NCI-H1694 (cell line): Measurements from ENCODE around the gene TMEM63A.
"Not testable (repeated sequence)": the region's sequence is repeated elsewhere in the genome, so short reads cannot be mapped to it uniquely, and the experiment has no call there.

ENCODE experiments used
- DNase-seq: peaks from one replicate; lab custom pipeline; 2025; lab: John Stamatoyannopoulos, UW

TMEM63A gene

DNA sequence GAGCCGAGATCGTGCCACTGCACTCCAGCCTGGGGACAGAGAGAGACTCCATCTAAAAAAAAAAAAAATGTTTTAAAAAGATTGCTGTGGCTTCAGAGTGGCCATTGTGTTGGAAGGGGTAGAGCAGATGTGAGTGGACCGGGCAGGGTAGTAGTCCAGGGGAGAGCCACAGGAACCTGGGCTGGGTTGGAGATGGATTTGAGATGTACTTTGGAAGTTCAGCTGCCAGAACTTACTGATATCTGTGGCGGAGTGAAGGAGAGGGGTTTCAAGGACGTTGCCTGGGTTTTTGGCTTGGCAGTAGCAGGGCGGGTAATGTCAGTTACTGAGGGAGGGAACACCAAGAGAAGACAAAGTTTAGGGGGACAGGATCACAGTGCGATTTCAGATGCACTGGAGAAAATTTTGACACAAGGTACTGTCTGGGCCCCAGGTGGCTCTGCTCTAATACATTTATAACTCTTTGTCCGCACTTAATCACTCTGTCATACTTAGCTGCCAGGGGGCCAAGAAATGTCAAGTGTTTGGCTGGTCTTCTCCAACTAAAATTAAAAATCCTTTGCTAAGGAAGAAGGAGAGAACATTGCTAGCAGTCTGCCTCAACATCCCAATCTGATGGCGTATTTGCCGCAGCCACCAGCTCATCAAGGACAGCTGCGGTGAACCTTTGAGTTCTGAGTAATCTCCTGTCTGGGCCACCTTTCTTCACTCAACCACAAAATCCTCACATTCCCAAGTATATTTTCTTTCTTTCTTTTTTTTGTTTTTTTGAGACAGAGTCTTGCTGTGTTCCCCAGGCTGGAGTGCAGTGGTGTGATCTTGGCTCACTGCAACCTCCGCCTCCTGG is 62.6 kb downstream of the TMEM63A start:
- DNase-seq = no peak

DNA sequence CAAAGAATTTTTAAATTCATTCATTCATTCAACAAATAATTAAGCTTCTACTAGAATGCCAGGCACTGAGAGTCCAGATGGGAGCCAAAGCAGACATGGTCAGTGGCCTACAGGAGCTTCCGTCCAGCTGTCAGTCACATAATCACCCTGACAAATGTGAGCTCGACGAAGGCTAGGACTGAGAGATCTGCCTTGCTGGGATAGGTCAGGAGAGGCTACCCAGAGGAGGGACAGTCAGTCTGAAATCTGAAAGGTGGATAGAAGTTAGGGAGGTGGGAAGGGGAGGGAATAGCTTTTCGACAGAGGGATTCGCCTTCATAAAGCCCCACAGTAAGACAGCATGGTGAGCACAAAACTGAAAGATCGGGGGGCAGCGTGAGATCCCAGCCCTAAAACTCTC is 64.0 kb downstream of the TMEM63A start:
- DNase-seq = no peak

DNA sequence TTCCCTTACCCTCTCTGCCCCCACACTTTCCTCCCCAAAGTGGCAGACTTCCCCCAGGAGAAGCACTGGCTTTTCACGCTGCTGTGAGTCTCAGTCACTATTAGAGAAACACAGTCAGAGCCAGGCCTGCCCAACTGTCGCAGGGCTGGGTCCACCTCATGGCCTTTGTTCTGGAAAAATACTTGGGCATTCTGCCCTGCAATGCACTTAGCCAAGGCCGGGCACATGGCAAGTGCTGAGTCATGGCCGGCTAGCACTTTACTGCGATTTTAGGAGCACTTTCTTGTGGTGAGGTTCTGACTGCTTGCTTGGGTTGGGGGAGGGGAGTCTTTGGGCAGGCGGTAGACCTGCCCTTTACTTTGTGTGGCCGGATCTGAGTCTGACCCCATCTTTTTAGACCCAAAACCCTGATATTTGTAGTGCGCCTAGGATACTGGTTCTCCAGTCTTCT is 64.5 kb downstream of the TMEM63A start:
- no peak for DNase-seq

DNA sequence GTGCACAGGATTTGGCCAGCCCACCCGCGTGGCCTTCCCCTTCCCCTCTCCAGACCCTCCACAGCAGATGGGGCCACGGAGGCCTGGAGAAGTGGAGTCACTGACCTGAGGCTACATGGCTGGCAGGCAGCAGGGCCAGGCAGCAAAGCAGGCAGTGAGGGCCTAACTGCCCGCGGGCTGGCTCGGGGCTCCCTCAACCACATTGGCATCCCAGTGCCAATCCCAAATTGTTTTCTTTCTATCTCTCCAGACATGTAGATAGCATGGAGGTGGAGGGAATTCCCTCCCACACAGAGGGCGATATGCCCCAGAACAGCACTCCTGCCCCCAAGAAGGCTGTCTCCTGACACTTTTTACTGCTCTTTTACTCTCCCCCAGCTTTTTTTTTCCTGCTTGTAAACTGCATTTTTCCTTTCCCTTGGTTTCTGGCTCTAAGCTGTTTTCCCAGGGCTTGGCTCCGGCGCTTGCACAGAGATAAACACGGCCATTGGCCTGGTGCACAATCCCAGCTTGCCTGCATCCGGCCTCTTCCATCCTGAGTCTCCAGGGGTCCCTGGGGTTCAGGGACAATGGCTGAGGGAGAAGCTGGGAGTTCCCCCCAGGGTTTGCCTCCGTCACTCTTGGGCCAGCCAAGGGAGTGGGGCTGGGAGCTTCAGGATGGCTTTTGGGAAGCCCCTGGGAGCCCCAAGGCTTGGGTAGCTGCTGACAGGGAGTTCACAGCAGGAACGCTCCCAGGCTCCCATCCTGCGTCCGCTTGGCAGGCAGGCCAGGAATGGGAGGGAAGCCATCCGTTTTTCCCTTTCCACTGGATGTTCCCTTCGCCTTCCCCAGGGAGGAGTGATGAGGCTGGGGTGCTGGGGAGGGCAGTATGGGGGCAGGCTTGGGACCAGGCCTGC is 65.3 kb downstream of the TMEM63A start:
- no peak for DNase-seq

DNA sequence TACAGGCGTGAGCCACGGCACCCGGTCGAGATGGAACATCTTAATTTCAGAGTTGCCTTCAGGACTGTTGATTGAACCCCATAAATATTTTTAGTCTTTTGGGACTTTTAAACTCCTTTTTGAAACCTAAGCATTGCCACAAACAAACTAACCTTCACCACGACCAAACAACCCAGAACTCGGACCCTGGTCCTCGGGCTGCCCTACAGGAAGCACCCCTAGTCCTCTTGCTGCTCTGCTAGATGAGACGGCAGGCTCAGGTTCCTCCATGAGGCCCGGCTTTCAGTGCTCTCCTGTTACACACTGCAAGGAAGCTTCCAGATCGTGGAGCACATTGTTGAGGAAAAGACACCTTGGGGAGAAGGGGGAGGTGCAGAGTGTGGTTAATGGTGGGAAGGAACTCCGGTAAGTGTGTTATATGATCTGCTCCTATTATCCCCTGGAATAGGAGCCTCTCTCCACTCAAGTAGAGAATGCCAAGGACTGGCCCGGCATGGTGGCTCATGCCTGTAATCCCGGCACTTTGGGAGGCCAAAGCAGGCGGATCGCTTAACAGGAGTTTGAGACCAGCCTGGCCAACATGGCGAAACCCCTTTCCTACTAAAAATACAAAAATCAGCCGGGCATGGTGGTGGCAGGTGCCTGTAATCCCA is 66.5 kb downstream of the TMEM63A start:
- DNase-seq = no peak

DNA sequence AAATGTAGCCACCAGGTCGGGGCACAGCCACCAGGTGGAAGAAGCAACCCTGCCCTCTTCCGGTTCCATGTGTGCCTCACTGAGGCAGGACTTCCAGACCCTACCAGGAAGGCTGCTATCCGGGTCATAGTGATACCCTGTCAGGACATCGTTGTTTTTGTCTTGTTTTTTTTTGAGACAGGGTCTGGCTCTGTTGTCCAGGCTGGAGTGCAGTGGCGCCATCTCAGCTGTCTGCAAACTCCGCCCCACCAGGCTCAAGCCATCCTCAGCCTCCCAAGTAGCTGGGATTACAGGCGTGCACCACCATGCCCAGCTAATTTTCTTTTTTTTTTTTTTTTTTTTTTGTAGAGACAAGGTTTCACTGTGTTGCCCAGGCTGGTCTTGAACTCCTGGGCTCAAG is 67.1 kb downstream of the TMEM63A start:
- not testable (repeated sequence) for DNase-seq

DNA sequence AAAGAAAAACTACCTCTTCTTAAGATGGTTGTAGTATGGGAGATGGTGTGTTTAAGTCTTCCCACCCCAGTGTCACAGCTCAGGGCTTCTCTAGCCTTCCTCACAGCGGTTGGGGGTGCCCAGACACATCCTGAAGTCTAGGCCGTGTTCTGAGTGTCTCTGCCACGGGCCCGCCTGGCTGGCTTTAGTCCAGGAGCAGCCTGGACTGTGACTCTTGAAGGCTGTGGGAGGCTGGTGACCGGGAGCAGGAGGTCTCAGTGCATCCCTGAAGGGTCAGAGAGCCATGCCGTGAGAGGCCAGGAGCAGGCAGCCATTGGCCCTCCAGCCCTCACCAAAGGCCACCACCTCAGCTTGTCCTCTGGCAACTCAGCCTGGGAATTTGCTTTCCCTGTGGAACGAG is 67.8 kb downstream of the TMEM63A start:
- no peak for DNase-seq

DNA sequence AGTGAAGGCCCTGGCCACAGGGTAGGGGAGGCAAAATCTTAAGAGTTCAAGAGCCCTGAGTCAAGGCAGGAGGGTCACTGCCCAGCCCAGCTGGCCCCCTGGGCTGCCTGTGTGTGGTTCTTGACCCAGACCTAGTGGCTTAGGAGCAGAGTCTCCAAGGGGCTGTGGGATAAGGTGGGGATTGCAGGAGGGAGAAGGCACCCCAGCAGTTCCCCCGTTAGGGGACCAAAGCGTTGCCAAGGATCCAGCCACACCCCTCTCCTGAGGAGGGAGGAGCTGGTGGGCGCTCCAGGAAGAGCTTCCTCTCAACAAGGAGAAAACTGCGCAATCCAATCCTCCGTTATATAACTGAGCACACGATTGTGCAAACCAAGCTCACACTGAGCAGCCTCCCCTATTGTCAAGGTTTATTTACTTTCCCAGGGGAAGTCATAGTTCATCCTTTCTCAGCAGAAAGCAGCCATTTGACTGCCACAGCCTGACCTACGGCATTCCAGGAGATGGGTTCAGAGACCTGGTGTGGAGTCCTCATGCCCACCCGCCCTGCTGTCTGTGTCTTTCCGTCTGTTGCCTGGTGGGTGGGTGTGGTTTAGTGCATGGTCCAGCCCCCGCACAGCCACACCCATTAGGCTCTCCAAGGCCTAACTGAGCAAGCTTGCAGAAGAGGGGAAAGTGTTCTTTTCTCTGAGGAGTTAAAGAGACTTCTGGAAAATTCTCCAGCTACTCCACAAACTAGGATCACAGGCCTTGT is 68.8 kb downstream of the TMEM63A start:
- DNase-seq = no peak

DNA sequence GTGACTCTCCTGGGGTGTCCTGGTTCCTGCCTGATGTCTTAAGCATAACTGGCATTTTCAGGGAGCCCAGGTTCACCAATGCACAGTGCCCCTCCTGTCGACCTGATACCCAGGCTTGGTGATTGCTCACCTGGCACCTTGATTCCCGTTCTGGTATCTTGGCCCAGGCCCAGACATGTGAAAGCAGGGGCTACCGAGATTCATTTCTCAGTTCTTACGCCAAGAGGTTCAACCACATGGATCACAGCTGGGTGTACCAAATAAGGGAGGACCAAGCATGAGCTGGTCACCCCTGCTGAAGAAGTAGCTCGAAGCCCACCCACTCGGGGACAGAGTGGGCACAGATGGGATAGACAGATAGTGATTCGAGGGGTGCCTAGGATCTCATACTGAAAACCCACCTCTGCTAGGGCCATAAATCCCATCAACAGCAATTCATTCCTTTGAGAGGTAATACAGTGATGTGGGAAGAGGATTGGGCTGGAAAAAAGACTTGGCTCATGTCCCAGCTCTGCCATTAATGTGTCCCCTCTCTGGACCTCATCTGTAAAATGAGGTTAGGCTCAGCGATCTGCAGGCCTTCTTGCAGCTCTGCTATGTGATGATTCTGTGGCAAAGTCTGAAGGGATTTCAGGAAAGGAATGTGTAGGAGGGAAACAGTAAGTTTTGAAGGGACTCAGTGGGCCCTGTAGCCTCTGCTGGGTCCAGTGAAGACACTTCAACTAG is 69.5 kb downstream of the TMEM63A start:
- no peak for DNase-seq

DNA sequence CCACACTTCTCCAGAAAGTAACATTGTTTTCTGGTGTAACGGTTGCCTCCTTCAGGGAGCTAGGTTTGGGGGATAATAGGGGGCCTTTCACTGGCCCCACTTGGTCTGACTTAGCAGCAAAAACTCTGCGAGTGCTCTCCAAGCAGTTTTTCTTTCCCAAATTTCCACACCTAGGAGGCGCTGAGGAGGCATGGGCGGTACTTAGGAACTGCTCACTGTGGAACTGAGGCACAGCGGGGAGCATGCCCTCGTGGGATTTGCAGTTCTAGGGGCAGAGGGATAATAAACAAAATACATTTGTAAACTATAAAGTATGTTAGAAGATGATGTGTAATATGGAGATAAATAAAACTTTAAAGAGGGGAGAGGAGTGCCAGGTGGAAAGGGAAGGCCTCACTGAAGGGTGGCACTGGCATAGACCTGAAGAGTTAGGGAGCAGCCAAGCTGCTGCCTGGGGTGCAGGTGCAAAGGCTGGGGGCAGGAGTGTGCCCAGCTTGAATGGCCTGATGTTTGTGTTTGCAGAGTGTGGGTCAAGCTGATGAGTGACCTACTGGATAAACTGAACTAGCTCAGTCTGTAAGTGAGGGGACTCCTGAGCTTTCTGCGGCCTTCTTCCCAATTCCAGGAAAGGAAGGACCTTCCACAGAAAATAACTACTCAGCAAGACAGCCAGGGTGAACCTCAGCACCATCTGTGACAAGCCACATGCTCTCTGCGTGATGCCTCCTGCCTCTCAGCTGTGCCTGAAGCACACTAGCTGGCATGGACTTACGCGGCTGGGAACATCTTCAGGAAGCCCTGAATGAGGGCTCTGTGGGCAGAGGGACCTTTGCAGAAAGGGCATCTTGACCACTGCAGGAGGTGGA is 70.3 kb downstream of the TMEM63A start:
- DNase-seq = peak; percentile 60

DNA sequence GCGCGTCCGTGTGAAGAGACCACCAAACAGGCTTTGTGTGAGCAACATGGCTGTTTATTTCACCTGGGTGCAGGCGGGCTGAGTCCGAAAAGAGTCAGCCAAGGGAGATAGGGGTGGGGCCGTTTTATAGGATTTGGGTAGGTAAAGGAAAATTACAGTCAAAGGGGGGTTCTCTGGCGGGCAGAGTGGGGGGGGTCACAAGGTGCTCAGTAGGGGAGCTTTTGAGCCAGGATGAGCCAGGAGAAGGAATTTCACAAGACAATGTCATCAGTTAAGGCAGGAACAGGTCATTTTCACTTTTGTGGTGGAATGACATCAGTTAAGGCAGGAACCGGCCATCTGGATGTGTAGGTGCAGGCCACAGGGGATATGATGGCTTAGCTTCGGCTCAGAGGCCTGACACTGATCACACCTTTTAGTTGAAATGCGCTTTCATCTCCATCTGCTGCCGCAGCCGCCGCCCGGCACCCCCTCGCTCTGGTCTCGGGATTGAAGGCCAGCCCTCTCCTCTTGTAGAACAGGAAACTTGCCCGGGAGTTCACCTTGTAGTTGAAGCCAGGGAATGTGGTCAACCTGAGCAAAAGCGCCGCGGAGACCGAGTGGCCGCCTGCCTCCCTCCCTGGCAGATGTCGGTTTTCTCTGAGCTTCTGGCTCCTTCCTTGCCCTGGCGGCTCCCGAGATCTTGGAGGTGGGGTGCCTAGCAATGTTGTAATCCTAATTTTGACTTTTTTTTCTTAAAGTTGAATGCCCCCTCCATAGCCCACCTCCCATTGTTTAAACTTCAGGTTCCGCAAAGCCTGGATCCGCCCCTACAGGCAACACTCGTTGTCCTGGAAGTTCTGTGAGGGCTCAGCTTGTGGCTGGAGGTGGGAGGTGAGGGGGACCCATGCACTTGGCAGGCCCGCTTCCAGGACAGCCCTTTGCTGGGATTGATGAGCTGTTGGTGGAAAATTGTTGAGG is 71.3 kb downstream of the TMEM63A start:
- not testable (repeated sequence) for DNase-seq

DNA sequence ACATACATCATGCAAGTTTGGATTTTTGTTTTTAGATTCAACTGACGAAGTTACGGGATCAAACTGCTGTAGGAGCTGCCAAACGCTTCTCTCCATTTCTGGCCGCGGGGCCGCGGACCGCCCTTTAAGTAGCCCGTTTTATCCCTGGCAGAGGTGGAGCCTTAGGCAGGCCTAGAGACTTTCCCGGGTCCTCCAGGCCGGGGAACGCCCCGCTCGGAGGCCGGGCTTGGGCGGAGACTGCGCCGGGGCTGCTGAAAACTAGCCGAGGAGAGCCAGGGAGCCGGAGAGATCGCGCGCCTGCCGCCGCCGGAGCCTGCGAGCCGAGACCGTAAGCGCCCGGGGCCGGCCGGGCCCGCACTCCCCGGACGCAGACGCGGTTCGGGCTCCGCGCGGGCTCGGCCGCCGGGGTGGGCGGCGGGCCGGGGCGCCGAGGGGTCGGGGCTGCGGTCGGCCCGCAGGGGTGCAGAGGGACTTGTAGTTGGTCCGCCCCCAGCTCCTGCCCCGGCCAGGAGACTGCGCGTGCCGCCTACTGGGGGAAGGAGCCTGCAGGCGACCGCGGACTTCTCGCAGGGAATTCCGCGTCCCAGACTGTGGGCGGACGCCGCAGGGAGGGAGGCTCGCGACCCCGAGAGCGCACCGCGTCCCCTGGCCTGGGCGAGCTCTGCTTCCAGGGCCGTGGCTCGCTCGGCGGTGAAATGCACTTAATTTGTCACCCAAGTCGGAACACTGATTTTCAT is 72.2 kb downstream of the TMEM63A start, which contains the start of gene EPHX1:
Gene EPHX1 (plus strand): TSS at position 283 of the 737 bp plus-strand sequence. CDS start 18,606 bp downstream, outside the sequence.
- DNase-seq = peak; percentile 65

DNA sequence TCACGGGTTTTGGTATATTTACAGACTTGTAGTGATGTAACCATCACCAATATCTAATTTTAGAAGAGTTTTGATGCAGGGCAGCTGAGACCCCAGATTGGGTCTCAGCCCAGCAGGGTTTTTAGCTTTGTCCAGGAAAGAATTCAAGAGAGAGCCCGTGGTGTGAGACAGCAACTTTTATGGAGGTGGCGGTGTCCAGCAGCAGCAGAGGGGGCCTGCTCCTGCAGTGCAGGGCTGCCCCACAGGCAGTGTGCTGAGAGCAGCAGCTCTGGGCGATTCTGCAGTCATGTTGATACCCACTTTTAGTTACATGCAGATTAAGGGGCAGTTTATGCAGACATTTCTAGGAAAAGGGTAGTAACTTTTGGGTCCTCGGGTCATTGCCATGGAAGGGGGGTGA is 74.0 kb downstream of the TMEM63A start:
- DNase-seq = no peak

DNA sequence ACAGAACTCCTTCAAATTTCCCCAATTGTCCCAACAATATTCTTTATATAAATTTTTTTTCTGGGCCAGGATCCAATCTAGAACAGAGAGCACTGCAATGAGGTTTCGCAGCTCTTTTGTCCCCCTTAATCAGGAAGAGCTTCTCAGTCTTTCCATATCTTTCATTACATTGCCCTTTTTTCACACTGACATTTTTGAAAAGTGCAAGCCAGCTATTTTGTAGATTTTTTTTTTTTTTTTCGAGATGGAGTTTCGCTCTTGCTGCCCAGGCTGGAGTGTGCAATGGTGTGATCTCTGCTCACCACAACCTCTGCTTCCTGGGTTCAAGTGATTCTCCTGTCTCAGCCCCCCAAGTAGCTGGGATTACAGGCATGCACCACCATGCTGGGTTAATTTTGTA is 75.4 kb downstream of the TMEM63A start:
- DNase-seq = not testable (repeated sequence)

DNA sequence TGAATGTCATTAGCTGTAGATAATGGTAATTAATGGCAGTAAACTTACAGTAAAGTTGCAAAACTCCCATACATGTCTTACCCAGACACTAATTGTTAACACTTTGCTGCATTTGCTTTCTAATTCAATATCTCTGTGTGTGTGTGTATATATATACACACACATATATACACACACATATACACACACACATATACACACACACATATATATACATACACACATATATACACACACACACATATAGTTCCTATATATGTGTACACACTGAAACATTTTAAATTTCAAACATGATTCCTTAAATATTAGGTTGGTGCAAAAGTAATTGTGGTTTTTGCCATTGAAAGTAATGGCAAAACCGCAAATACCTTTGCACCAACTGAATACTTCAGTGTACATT is 75.9 kb downstream of the TMEM63A start:
- DNase-seq = no peak

DNA sequence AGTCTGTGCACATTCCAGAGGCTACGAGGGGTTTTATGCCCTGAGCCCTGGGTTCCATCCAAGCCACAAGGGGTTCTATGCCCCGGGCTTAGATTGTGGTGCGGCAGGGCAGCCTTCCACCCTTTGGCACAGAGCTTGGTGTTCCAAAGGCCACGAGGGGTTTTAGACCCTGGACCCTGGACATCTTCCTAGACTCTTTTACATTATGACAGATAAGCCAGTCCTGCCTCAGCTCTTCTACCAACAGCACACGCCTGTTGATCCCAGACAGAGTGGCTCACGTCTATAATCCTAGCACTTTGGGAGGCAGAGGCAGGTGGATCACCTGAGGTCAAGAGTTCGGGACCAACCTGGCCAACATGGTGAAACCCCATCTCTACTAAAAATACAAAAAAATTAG is 81.0 kb downstream of the TMEM63A start:
- not testable (repeated sequence) for DNase-seq

DNA sequence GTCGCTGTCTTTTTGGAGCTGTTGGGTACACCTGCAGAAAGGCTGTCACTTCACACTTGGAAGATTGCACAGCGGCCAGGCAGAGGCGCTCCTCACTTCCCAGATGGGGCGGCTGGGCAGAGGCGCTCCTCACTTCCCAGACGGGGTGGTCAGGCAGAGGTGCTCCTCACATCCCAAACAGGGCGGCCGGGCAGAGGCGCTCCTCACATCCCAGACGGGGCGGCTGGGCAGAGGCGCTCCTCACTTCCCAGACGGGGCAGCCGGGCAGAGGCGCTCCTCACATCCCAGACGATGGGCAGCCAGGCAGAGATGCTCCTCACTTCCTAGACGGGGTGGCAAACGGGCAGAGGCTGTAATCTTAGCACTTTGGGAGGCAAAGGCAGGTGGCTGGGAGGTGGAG is 86.1 kb downstream of the TMEM63A start:
- not testable (repeated sequence) for DNase-seq
